IPS-11a (cell line): ENCODE results near the gene ZFX.
A peak's percentile ranks its signal among the peaks of the same experiment; 100 is the strongest.
"Not testable (repeated sequence)": the region's sequence is repeated elsewhere in the genome, so short reads cannot be mapped to it uniquely, and the experiment has no call there.

ENCODE experiments used
- H3K4me3 ChIP-seq: one replicate; pipeline ENCODE4 v1.5.1; 2013; ENCODE audit warnings: low read depth, low read length, control low read depth

Gene ZFX

GRCh38 chrX:24149351-24150050 lies at the start of gene ZFX:
Gene ZFX (plus strand): TSS chrX:24149729. CDS start chrX:24172743, 23,014 bp downstream.
- peak within 1 kb of the TSS; percentile 43 for H3K4me3 ChIP-seq

GRCh38 chrX:24100713-24101112 lies 48.8 kb upstream of the ZFX start:
- no peak overlapping the region for H3K4me3 ChIP-seq

- H3K4me3 ChIP-seq = no peak overlapping the region
Observed at GRCh38 chrX:24110069-24110468, 39.5 kb upstream of the ZFX start.

- H3K4me3 ChIP-seq = no peak overlapping the region
Observed at GRCh38 chrX:24113181-24113580, 36.3 kb upstream of the ZFX start.

- H3K4me3 ChIP-seq = no peak overlapping the region
Observed at GRCh38 chrX:24117258-24117657, 32.3 kb upstream of the ZFX start.

- no peak overlapping the region for H3K4me3 ChIP-seq
Observed at GRCh38 chrX:24124244-24124799, 25.2 kb upstream of the ZFX start.

- H3K4me3 ChIP-seq = no peak overlapping the region
Observed at GRCh38 chrX:24125028-24125612, 24.4 kb upstream of the ZFX start.

- H3K4me3 ChIP-seq = no peak overlapping the region
Observed at GRCh38 chrX:24131476-24131875, 18.1 kb upstream of the ZFX start.

GRCh38 chrX:24133312-24133711 lies 16.2 kb upstream of the ZFX start:
- no peak overlapping the region for H3K4me3 ChIP-seq

- not testable (repeated sequence) for H3K4me3 ChIP-seq
Observed at GRCh38 chrX:24135768-24136167, 13.8 kb upstream of the ZFX start.

- no peak overlapping the region for H3K4me3 ChIP-seq
Observed at GRCh38 chrX:24137192-24137591, 12.3 kb upstream of the ZFX start.

GRCh38 chrX:24143982-24144381 lies 5.5 kb upstream of the ZFX start:
- not testable (repeated sequence) for H3K4me3 ChIP-seq

- H3K4me3 ChIP-seq = no peak overlapping the region
Observed at GRCh38 chrX:24144528-24144927, 5.0 kb upstream of the ZFX start.

GRCh38 chrX:24145303-24146186 lies 4.0 kb upstream of the ZFX start:
- no peak overlapping the region for H3K4me3 ChIP-seq

GRCh38 chrX:24146283-24146949 lies 3.1 kb upstream of the ZFX start:
- no peak overlapping the region for H3K4me3 ChIP-seq

GRCh38 chrX:24147165-24147564 lies 2.4 kb upstream of the ZFX start:
- H3K4me3 ChIP-seq = no peak overlapping the region

GRCh38 chrX:24148121-24148520 lies 1.4 kb upstream of the ZFX start:
- no peak overlapping the region for H3K4me3 ChIP-seq

GRCh38 chrX:24148535-24149350 lies 786 bp upstream of the ZFX start:
- peak overlapping the region; percentile 33 for H3K4me3 ChIP-seq

GRCh38 chrX:24150051-24150790 lies 692 bp downstream of the ZFX start:
- H3K4me3 ChIP-seq = peak overlapping the region; percentile 43
